Thyroid gland (tissue), 4 donors: ENCODE measurements around the gene SLC25A41.

Source experiments
- POLR2A ChIP-seq, 2 donors: fragments of 450-650 bp; IDR thresholded peaks; one replicate each; pipeline ENCODE4 v1.6.1; 2017; ENCODE audit warnings: antibody characterized with exemption in 2 of 2, mild to moderate bottlenecking in 2 of 2, moderate library complexity in 1 of 2
- TF ChIP-seq, protein P1 (sequence below), 6 experiments: fragments of 200-600 bp in 3 of 6; fragments of 450-650 bp in 3 of 6; sonication (generic) in 3 of 6; IDR thresholded peaks; one replicate each; pipeline ENCODE4 v1.5.1; 2016 to 2019; ENCODE audit warnings: antibody characterized with exemption in 6 of 6, mild to moderate bottlenecking in 2 of 6, inconsistent platforms in 1 of 6, moderate library complexity in 1 of 6

DNA sequence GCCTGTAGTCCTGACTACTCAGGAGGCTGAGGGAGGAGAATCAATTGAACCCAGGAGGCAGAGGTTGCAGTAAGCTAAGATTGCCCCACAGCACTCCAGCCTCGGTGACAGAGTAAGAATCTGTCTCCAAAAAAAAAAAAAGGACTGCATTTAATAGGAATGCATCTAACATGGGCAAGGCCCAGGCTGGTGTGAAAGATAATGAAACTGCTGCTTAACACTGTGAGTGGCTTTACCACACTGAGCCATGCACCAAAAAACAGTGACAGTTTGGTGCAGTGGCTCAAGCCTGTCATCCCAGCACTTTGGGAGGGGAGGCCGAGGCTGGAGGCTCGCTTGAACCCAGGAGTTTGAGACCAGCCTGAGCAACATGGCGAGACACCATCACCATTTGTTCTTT lies 49.2 kb downstream of the SLC25A41 start:
- TF ChIP-seq, protein P1, sequence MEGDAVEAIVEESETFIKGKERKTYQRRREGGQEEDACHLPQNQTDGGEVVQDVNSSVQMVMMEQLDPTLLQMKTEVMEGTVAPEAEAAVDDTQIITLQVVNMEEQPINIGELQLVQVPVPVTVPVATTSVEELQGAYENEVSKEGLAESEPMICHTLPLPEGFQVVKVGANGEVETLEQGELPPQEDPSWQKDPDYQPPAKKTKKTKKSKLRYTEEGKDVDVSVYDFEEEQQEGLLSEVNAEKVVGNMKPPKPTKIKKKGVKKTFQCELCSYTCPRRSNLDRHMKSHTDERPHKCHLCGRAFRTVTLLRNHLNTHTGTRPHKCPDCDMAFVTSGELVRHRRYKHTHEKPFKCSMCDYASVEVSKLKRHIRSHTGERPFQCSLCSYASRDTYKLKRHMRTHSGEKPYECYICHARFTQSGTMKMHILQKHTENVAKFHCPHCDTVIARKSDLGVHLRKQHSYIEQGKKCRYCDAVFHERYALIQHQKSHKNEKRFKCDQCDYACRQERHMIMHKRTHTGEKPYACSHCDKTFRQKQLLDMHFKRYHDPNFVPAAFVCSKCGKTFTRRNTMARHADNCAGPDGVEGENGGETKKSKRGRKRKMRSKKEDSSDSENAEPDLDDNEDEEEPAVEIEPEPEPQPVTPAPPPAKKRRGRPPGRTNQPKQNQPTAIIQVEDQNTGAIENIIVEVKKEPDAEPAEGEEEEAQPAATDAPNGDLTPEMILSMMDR (IDR thresholded peaks at IDR 0.05): no peak
- no peak for TF ChIP-seq POLR2A (IDR thresholded peaks at IDR 0.05)
